ENCODE measurements around the gene CTBP2. TPM values are rescaled to one million over a fixed set of nuclear protein-coding genes. Genes with fewer than 3 reads are reported as not detected.

The CTBP2 gene
- total RNA-seq, 1 donor from 2014 or later = 57.7 TPM

- Histone ChIP-seq H3K27ac (no peak overlapping the region), H3K27me3 (no peaks in the 10 kb centered on the region), H3K9me3 (no peaks in the 10 kb centered on the region), H3K36me3 (peaks cover 9 to 26% of the 10 kb centered on the region in 2 donors), H3K4me3 (no peak overlapping the region), H3K4me1 (no peaks in the 10 kb centered on the region)
- no peak for TF ChIP-seq CTCF (IDR thresholded peaks at IDR 0.05)
- intact Hi-C loops (cut with DNase I) = no loop called here
- no peak for DNase-seq (ENCODE audit: low spot score in 2 of 2)
Measured at GRCh38 chr10:124977648-124978375, 182.6 kb downstream of the CTBP2 start.

GRCh38 chr10:124977161-124977560, 183.2 kb downstream of the CTBP2 start:
- H3K36me3 ChIP-seq = peaks cover 9 to 22% of the 10 kb centered on the region in 2 donors
- TF ChIP-seq CTCF (IDR thresholded peaks at IDR 0.05) = no peak
- intact Hi-C loops (cut with DNase I) = no loop called here

DNA sequence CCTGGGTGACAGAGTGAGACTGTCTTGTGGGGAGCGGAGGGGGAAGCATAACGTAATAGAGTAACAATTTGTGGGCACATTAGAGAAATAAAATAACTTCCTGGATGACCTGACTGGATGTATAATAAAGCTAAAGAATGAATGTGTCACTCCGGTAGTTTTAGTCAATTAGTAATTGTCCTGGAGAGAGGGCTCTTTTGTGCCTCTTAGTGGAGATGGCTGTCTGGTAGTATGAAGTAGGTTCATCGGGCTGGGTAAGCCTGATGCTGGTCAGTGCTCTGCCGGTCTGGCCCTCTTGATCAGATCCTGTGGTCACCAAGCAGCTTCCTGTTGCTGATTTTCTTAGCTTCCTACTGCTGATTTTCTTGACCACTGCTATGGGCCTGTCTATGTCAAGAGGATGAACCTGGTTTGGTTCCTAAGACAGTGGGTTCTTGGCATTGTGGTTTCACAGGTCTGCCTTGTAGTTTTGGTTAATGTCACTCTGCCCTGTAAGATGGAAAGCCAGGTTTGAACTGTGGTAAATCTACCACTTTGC, 184.3 kb downstream of the CTBP2 start:
- Histone ChIP-seq H3K4me1 (peaks cover 0 to 3% of the 10 kb centered on the region in 2 donors), H3K9me3 (no peaks in the 10 kb centered on the region), H3K27ac (no peak overlapping the region), H3K36me3 (peaks cover 9 to 16% of the 10 kb centered on the region in 2 donors), H3K4me3 (no peak overlapping the region), H3K27me3 (no peaks in the 10 kb centered on the region)
- DNase-seq (ENCODE audit: low spot score in 2 of 2) = no peak
- TF ChIP-seq CTCF (IDR thresholded peaks at IDR 0.05) = no peak
- intact Hi-C loops (cut with DNase I) = no loop called here

More at GRCh38 chr10:124977161-124977560, 183.2 kb downstream of the CTBP2 start:
- no peaks in the 10 kb centered on the region for H3K27me3 ChIP-seq
- no peaks in the 10 kb centered on the region for H3K9me3 ChIP-seq
- no peak for DNase-seq (ENCODE audit: low spot score in 2 of 2)
- H3K27ac ChIP-seq = no peak overlapping the region
- no peaks in the 10 kb centered on the region for H3K4me1 ChIP-seq
- no peak overlapping the region for H3K4me3 ChIP-seq

DNA sequence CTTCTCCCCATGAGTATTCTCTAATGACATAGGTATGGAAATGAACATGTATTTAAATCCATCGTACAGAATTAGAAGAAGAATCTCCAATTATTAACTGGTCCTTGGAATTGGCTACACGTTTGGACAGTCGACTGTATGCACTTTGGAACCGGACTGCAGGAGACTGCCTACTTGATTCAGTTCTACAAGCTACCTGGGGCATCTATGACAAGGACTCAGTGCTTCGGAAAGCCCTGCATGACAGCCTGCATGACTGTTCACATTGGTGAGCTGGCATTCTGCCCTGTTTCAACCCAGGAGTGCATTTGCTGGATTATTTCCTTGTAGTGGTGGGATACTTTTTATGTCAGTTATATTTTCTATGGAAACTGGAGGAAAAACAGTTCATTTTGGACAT, 186.2 kb downstream of the CTBP2 start:
- TF ChIP-seq CTCF (IDR thresholded peaks at IDR 0.05) = no peak
- intact Hi-C loops (cut with DNase I) = no loop called here
- no peak for DNase-seq (ENCODE audit: low spot score in 2 of 2)

GRCh38 chr10:124972637-124973036, 187.7 kb downstream of the CTBP2 start:
- intact Hi-C loops (cut with DNase I) = no loop called here
- Histone ChIP-seq H3K36me3 (peaks cover 9 to 23% of the 10 kb centered on the region in 2 donors), H3K27me3 (no peaks in the 10 kb centered on the region), H3K27ac (no peak overlapping the region), H3K4me3 (no peak overlapping the region), H3K9me3 (no peaks in the 10 kb centered on the region), H3K4me1 (peaks cover 3 to 22% of the 10 kb centered on the region in 2 donors)
- TF ChIP-seq CTCF (IDR thresholded peaks at IDR 0.05) = no peak
- DNase-seq (ENCODE audit: low spot score in 2 of 2) = no peak

More for the DNA sequence above, 186.2 kb downstream of the CTBP2 start:
- Histone ChIP-seq H3K36me3 (peaks cover 9 to 18% of the 10 kb centered on the region in 2 donors), H3K4me3 (no peak overlapping the region), H3K27ac (no peak overlapping the region), H3K27me3 (no peaks in the 10 kb centered on the region), H3K9me3 (no peaks in the 10 kb centered on the region), H3K4me1 (peaks cover 3 to 17% of the 10 kb centered on the region in 2 donors)

Data from ascending aorta (tissue), 2 donors.